Measurements from ENCODE around the gene RAPH1.
A peak's percentile ranks its signal among the peaks of the same experiment; 100 is the strongest.

RAPH1 gene

DNA sequence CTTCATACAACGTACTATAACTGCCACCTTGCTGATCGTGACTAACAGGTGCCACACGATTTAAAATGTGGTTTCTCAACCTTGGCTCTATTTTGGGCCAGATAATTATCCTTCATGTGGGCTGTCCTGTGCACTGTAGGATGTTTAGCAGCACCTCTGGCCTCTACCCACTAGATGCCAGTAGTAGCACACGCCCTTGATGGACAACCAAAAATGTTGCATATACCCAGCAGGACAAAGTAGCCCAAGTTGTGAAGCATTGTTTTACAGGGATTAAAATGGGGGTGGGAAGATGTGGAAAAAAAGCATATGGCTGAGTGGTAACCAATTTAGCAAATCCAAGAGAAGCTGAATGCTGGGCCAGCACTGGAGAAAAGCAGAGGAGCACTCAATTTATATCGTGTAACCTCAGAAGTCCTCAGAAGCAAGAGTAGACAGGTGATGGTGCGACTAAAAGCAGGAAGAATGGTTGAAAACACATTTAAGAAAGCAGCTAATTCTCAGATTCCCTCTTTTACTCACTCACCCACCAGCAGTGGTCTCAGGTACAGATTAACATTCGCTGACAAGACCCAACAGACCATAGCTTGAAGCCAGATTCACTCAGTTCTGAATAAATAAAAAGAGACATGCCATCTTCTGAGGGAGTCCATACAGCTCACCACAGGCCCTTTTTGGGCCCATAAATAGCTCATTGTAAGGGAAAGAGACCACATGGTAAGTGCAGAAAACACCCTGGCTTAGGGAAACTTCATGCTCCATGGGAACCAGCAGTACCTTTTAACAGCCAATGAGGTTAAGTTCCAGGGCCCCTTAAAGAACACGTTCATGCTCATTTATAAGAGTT is 50.6 kb downstream of the RAPH1 start:
- peak; percentile 55 for DNase-seq

DNA sequence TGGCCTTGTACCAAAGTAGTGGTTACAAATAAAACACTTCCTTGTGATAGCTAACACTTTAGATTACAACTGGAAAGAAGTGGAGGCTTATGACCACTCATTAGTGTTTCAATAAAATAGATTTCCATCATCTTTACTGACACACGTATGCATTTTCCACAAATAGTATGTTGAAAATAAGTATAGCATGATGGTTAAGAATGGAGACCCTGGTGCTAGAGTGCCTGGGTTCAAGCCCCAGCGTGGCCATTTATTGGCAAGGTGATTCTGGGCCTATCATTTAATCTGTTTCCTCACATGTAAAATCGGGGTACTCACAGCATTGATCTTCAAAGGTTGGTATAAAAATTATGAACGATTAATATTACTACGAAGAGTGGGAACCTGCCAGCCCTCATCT is 54.5 kb downstream of the RAPH1 start:
- DNase-seq: no peak

DNA sequence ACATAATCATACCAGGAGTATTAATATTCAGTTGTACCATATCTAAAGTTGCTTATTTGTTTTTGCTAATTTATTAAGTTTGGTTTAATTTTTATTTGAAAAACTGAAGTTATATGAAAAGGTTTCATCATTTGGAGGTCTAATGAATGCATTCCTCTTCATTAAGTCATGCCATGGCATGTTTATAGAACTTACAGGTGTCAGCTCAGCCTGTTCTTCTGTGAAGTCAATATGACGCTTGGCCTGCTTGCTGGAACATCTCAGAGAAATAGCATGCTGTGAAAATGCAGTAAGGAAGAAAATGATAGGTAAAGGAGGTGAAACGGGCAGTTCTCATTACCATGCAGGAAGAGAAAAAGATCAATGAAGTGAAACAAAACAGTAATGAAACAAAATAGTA is 58.2 kb downstream of the RAPH1 start:
- no peak for DNase-seq

DNA sequence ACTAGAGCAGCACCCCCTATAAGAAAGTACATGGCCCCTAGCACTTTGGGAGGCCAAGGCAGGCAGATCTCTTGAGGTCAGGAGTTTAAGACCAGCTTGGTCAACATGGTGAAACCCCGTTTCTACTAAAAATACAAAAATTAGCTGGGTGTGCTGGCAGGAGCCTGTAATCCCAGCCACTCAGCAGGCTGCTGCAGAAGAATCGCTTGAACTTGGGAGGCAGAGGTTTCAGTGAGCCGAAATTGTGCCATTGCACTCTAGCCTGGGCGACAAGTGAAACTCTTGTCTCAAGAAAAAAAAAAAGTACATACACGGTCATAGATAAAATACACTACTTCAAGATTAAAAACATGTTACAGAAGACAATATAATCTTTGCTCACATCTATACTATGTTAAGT is 63.8 kb downstream of the RAPH1 start:
- no peak for DNase-seq

DNA sequence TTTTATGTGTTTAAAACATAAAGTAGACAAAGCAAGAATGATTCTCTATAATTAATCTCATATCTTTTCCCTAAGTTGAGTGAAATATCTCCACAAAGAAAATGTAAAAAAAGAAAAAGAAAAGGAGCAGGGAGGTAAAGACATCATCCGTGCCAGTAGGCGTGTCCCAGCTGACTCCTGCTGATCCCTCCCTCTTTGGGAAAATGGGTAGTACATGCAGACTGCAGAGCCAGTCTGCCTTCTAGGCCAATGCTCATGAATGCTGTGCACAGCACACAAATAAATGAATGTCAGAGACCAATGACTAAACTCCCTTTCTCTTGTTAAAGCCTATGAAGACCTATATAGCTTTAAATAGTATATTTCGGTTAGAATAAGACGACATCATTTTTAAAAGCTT is 64.7 kb downstream of the RAPH1 start:
- no peak for DNase-seq

DNA sequence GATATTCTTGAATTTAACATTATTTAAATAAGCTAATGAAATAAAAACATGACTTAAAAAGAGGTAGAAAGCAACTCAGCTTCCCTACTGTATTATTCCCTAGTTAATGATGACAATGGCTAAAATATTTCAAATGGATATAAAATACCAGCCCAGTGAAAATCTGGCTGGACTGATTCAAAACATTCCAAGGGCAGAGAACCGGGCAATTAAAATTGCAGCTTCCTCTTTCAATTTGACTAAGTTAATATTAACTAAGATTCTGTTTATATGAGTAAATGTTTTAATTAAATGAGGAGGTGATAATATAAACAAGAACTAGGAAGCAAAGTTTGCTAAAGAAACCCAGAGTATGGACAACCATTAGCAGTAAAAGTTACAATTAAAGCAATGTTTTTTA is 65.6 kb downstream of the RAPH1 start:
- DNase-seq: no peak

DNA sequence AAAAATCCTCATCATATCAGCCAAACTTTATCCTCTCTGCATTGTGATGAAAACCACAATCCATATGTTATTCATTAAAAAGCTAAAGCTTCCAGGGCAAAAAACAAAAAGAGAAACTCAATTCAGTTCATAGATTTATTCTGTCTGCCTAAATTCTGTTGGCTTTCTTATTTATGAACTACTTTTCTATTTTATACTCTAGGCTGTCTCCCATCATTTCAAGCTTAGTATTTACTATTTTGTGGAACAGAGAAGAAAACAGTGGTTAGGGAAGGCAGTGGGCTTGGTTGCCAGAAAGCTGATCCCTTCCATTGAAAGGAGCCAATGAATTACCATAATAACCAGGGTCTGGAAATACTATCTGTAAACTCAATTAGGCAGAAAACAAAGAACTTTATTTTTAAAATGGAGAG is 71.8 kb downstream of the RAPH1 start:
- no peak for DNase-seq

DNA sequence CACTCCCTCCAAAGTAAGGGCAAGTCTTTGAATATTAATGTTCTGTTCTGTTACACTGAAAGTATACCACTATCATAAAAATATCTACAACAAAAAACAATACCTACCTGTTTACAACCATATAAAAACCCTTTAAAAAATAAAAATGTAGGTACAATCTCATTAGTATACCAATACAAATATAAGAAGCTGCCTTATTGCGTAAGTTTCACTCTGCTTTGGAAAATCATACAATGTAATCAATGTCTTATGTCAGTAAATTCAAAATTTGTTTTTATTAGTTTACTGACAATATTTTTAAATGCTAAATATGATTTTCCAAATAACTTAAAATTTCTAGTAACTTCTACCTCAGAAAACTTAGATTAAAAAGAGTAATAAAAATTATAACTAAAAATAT is 72.8 kb downstream of the RAPH1 start:
- no peak for DNase-seq

DNA sequence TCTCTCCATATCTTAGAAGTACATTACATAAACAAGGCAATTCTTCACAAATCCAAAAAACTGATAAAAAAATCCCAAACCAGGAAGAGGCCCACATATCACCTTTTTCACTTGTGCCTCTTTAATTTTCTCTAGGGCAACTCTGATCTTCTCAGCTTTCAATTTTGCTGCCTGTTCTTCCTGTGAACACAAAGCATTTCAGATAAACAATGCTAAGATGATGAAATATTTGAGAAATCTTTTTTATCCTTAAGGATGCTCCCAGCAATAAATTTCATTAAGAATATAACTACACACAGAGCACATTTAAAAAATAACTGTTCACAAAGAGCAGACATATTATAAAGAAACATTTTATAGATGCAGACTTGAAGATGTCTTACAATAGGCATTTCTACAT is 73.4 kb downstream of the RAPH1 start:
- no peak for DNase-seq

DNA sequence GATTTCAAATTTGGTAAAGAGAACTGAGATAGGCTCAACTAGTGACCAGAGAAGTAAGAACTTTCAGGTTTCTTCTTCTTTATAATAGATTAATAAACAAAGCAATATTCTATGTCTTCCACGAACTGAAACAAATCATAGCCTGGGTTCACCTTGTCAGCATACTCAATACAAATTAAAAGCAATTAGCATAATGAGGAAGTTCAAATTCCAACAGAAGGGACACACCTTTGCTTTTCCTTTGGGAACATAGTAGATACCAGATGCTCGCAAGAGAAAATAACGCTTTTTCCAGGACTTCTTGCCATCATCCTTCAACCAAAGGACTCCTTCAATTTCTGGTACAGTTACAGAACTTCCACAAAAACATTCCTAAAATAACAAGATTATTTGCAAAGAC is 79.9 kb downstream of the RAPH1 start:
- DNase-seq: no peak

DNA sequence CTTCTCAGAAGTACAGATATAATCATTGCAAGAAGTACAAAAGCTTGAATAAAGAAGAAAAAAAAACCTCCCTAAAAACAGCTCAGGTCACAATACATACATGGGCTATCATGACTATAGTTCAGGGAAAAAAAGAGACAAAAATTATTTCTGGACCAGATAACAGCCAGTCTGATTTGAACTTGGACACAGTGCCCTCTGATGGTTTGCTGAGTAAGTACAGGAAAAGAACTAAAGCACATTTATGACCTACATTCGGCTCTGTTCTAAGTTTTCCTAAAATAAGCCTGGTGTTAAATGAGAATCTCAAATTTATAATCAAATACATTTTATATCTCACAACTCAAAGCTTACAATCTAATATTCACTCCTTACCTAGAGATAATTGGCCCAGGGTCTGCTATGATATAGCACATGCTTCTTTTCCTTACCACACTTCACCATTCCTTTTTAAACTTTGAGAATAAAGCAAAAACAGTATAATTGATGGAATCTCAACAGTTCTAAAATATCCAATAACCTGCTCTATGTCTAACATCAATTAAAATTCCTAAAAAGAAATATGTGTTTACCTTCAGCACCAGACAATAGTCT is 81.1 kb downstream of the RAPH1 start:
- no peak for DNase-seq

DNA sequence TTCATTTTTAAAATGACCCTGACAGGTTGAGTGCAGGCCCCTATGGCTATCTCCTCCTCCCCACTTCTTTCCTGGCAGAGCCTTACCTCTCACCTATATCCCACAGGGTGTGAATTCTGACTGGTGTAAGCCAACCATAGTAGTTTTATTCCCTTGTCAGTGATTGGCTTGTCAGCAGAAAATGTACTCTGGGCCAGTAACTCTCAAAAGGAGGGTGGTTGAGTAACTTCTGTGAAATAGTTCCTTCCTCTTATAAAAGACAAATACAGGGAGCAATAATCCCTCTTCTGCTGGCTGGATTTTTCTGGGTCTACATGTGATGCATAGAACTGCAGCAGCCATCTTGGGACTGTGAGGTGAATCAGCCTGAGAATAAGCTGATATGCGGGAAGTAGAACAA is 83.4 kb downstream of the RAPH1 start:
- DNase-seq: no peak

DNA sequence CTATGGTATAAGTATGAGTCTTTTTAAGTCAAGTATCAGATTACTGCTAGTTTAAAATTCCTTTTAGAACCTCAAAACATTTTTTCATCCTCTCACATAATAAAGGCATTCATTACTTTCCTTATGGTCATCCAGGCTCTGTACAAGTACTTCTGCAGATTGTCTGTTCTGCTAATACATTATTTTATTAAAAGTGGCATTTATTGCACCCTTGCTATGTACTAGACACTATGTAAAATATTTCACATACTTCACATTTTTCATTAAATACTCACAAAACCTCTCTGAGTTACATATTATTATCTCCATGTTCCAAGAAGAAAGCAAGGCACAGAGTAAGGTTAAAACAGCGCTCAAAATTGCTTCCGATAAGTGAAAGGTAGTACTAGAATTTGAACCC is 84.1 kb downstream of the RAPH1 start:
- DNase-seq: no peak

DNA sequence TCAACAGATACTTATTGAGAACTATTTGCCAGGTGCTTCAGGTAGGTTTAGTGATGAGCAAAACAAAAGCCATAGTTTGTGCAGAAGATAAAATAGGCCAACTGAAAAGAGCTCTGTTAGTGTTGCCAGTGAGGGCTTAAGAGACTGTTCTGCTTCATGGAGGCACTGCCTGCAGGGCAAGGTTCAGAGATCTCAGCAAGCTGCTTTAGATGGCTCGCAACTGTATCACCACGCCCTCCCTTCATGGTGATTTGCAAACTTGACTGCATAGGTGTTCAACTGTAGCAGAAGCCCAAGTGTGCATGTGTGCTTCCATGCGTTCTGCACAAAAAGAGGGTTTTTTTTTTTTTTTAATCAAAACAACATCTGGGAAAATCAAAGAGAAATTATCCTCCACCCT is 84.5 kb downstream of the RAPH1 start:
- no peak for DNase-seq

DNA sequence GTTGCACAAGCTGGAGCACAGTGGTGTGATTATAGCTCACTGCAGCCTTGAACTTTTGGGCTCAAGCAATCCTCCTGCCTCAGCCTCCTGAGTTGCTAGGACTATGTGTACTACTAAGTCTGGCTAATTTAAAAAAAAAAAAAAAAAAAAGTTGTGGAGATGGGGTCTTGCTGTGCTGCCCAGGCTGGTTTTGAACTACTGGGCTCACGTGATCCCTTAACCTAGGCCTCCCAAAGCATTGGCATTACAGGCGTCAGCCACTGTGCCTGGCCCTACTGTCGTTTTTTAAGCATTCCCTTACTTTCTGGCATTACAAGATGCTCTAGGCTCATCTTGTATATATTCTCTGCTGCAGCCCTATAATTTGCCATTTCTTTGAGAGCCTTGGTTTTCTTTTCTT is 88.3 kb downstream of the RAPH1 start:
- DNase-seq: no peak

DNA sequence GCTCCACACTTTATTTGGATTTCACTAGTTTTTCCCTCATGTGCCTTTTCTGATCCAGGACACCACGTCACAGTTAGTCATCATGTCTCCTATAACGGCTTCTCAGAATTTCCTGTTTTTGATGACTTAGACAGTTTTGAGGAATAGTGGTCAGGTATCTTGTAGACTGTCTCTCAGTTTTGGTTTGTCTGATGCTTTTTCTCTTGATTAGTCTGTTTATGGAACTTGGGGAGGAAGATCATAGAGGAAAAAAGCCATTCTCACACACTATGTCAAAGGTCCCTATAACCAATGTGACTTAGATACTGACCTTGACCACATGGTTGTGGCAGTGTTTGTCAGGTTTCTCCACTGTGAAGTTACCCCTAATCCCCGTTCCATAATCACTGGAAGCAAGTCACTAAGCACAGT is 89.0 kb downstream of the RAPH1 start:
- no peak for DNase-seq

DNA sequence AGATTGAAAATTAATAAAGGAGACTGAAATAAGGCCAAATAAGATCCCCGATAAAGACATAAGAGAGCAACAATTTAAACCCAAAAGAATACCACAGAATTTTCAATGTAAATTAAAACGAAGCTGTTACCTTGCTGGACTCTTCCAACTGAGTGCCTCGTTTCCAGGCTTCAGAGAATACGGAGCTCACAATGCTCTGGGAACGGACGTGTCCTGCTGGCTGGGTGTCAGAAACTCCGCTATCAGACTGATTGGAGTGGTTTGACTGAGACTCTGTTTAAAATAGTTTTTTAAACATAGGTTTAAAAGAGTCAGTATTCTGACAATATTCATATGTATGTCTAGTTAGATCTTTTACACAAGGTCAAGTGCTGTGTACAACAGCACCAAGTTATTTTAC is 90.4 kb downstream of the RAPH1 start:
- no peak for DNase-seq

DNA sequence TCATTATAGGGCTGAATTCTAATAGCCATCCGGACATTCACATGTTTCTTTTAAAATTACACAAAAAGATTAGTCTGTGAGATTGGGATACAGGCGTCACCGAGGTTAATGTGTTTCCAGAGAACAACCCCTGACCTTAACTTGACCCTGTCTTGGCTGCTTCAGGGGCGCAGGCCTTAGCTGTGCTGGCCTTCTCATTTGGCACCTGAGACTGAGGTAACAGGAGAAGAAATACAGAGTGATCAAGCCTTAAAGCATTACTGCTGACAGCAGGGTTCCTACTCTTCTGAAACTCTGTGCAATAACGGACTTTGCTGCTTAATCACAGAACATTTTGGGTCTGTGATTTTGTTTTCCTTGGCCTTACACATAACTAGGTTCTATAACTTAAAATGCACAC is 92.6 kb downstream of the RAPH1 start:
- DNase-seq: no peak

DNA sequence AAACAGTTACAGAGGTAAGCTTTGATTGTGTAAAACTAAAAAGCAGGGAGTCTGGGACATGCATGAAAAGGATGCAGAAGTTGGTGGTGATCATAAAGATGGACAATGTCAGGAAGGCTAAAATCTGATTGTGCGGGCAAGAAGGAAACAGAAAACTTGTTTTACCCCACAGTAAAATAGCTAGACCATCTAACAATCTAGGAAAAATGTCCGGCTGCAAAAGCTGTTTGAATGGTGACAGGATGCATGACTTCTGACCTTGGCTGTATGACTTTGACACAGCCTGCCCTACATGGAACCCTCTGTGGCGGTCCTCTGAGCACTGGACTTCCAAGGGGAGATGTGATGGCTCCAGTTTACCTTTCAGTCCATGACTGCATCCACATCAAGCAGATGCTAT is 93.6 kb downstream of the RAPH1 start:
- no peak for DNase-seq

DNA sequence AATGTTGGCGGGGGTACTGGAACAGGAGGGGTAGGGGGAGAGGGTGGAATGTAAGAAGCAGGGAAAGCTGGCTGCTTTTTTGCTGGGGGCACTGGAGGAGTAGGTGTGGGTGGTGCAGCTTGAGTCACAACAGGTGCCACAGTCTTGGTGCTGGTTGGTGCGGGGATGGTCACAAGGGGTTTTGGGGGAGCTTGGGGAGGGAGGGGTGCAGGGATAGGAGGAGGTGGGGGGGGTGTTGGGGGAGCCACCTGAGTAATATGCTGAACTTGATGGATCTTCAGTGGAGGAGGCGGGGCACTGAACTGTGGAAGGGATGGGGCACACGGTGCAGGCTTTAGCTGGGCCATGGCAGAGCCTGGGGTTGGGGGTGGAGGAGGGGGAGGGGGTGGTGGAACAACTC is 94.4 kb downstream of the RAPH1 start:
- no peak for DNase-seq

DNA sequence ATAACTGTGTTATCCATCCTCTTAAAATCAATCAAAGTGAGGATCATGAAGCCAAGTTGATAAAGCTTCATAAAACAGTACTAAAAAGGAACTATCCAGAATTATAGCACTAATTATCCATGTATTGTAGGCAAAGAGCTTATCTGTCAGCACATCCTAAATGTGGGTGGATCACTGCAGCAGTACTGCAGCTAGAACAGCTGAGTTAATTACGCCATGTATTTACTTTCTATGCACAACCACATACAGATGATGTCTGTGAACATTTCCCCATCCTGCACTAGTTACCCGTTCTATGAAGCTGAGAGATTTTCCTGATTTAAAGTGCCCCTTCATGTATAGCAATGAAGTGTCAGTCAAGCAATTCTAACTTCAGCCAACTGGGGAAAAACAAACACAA is 96.6 kb downstream of the RAPH1 start:
- no peak for DNase-seq

DNA sequence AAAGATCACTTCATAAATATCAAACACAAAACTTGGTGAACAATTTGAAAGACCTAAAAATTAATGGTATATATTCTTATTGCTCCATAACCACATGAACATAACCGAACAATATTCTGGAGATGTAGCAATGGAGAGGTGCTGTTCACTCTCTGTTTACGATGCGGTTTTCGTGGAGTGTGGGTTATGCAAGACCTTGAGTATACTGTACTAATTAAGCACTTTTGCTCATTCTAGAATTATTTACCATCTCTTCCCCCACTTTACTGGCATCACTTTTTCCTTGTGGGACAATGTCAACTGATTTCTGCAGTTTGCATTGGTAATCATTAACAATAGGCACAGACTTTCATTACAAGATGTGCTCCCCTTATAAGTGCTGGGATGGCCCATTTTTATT is 97.6 kb downstream of the RAPH1 start:
- DNase-seq: no peak

DNA sequence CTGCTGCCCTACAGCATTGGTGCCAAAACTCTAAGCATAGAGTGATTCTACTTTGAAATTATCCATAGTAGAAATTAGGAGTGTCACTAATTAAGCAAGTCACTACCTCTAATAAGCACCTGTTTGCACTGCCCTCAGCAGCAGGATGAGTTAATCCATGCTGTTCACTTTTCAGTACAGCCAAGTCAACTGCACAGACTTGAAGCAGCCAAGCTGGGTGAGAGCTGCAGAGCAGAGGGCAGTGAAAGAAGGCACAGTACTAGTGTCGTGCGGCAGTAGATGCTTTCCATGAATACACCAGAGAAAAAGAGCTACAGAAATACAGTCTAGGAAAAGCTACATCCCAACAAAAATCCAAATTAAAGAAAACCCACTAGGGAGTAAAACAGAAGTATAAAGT is 98.6 kb downstream of the RAPH1 start:
- DNase-seq: no peak

DNA sequence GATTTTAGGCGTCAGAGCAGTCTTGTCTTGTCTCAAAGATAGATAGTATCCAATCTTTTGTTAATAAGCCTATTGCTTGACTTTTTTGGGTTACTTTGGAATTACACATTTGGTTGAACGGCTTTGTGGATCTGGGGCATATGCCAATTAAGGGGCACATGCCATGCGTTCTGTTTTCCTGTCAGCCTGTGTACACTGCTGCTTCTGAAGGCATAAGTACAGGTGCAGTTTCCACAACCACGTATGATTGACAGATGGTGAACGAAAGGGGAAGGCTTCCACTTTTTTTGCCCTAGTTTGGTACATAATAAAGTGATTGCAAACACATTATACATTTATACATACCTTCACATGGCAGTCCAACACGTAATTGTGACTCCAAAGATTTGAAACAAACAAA is 102.3 kb downstream of the RAPH1 start:
- DNase-seq: no peak

Data from activated T-cell treated with anti-CD3 and anti-CD28 coated beads, Interleukin-2, amount 50 U/mL, for 1 hour (primary cell).